HCT116 (cell line): ENCODE results near the gene SLC6A7. TPM values are rescaled to one million over a fixed set of nuclear protein-coding genes. Genes with fewer than 3 reads are reported as not detected.

ENCODE experiments used
- ATAC-seq: fragments of 200-7000 bp; cut with Tn5 transposase; 2 replicates; pipeline ENCODE4 v1.9.1; 2020; ENCODE audit warnings: mild to moderate bottlenecking, moderate library complexity
- Bru-seq: library from RNA; stranded (reverse); fragments of 400-500 nt; gene quantifications from one replicate; lab custom pipeline; 2021; lab: Mats Ljungman, UMichigan
- BruChase-seq, 2 experiments: library from RNA; stranded (reverse); fragments of 400-500 nt; gene quantifications; one replicate each; lab custom pipeline; 2021; lab: Mats Ljungman, UMichigan
- BruUV-seq: library from RNA; stranded (reverse); fragments of 400-500 nt; replicated peaks from 2 replicates; lab custom pipeline; 2021; lab: Mats Ljungman, UMichigan
- CTCF ChIA-PET: fragments of 300-600 bp; sonication (Branson Sonifier 250); formaldehyde crosslinking; loops from one replicate; lab custom pipeline; 2021; ENCODE audit warnings: antibody characterized with exemption; lab: Charles Lee
- POLR2A ChIA-PET: fragments of 300-600, 350-600 bp; sonication (Branson Sonifier 250); formaldehyde crosslinking; loops from one replicate; lab custom pipeline; 2021; ENCODE audit warnings: antibody characterized with exemption; lab: Charles Lee
- RAD21 ChIA-PET, 2 experiments: fragments of 300-600 bp; sonication (Branson Sonifier 250); formaldehyde crosslinking; loops; one replicate each; lab custom pipeline; 2023; ENCODE audit warnings: low total read pairs in 2 of 2; ENCODE audit not compliant: uncharacterized antibody in 2 of 2, unreplicated experiment in 2 of 2, low non-redundant PET in 1 of 2; lab: Charles Lee
- DNase-seq: peaks from one replicate; pipeline ENCODE4 v3.0.0-alpha.2; 2010; ENCODE audit warnings: low read depth, low spot score
- H2AFZ ChIP-seq: fragments of 200-600 bp; shearing (Covaris generic), sonication (generic); 2 replicates; pipeline ENCODE4 v1.6.1; 2017; ENCODE audit warnings: low read depth, mixed run types, mixed read lengths, antibody characterized with exemption, low read length; ENCODE audit not compliant: poor library complexity, severe bottlenecking
- H3K27ac ChIP-seq: 2 replicates; pipeline ENCODE4 v1.5.1; 2012; ENCODE audit warnings: low read depth, low read length
- H3K27me3 ChIP-seq: fragments of 200-600 bp; sonication (generic); 2 replicates; pipeline ENCODE4 v1.6.1; 2016; ENCODE audit warnings: mixed run types, low read length, mixed read lengths; ENCODE audit not compliant: insufficient read depth
- H3K36me3 ChIP-seq, 2 experiments: fragments of 200-500 bp in 1 of 2; fragments of 200-600 bp in 1 of 2; sonication (Bioruptor generic) in 1 of 2; sonication (generic) in 1 of 2; 2 replicates each; pipeline versions ENCODE4 v1.5.1 to v1.6.1; 2014 to 2016; ENCODE audit warnings: low read length in 2 of 2, inconsistent platforms in 1 of 2, mixed read lengths in 1 of 2, mixed run types in 1 of 2; ENCODE audit not compliant: insufficient read depth in 2 of 2, control insufficient read depth in 1 of 2
- H3K4me1 ChIP-seq, 2 experiments: fragments of 200-600 bp in 1 of 2; sonication (generic) in 1 of 2; 2 replicates each; pipeline versions ENCODE4 v1.5.1 to v1.6.1; 2012 to 2017; ENCODE audit warnings: low read length in 2 of 2, inconsistent platforms in 1 of 2, mild to moderate bottlenecking in 1 of 2, mixed read lengths in 1 of 2, mixed run types in 1 of 2, moderate library complexity in 1 of 2; ENCODE audit not compliant: insufficient read depth in 2 of 2, control insufficient read depth in 1 of 2
- H3K4me2 ChIP-seq: fragments of 200-600 bp; sonication (generic); 2 replicates; pipeline ENCODE4 v1.6.1; 2017; ENCODE audit warnings: mixed run types, low read length, mixed read lengths
- H3K4me3 ChIP-seq, 2 experiments: fragments of 200-600 bp in 1 of 2; sonication (generic) in 1 of 2; replicated peaks in 1 of 2; 2 replicates each; pipeline ENCODE4 v1.5.1; 2011 to 2016; ENCODE audit warnings: low read length in 2 of 2, control low read depth in 1 of 2, low read depth in 1 of 2, mild to moderate bottlenecking in 1 of 2, mixed read lengths in 1 of 2, mixed run types in 1 of 2
- H3K79me2 ChIP-seq: fragments of 200-600 bp; sonication (generic); 2 replicates; pipeline ENCODE4 v1.6.1; 2017; ENCODE audit warnings: mild to moderate bottlenecking, mixed run types, low read length, moderate library complexity, mixed read lengths; ENCODE audit not compliant: insufficient read depth
- H3K9ac ChIP-seq: fragments of 200-600 bp; sonication (generic); 2 replicates; pipeline ENCODE4 v1.6.1; 2016; ENCODE audit warnings: low read length, mixed read lengths
- H3K9me2 ChIP-seq: fragments of 200-600 bp; sonication (generic), shearing (Covaris generic); 2 replicates; pipeline ENCODE4 v1.6.1; 2017; ENCODE audit warnings: mixed run types, mild to moderate bottlenecking, moderate library complexity; ENCODE audit not compliant: insufficient read depth
- H3K9me3 ChIP-seq, 2 experiments: fragments of 200-500 bp in 1 of 2; fragments of 200-600 bp in 1 of 2; sonication (Bioruptor generic) in 1 of 2; sonication (generic) in 1 of 2; 2 replicates each; pipeline ENCODE4 v1.6.1; 2014 to 2017; ENCODE audit warnings: low read length in 2 of 2, mixed read lengths in 2 of 2, inconsistent platforms in 1 of 2, low read depth in 1 of 2, mild to moderate bottlenecking in 1 of 2, mixed run types in 1 of 2, moderate library complexity in 1 of 2; ENCODE audit not compliant: control insufficient read depth in 1 of 2, insufficient read depth in 1 of 2
- H4K20me1 ChIP-seq: fragments of 200-600 bp; sonication (generic), shearing (Covaris generic); 2 replicates; pipeline ENCODE4 v1.6.1; 2017; ENCODE audit warnings: mixed run types, mild to moderate bottlenecking, moderate library complexity; ENCODE audit not compliant: insufficient read depth
- CEBPB ChIP-seq: IDR thresholded peaks from 2 replicates; pipeline ENCODE4 v1.6.1; 2012; ENCODE audit warnings: low read depth
- EGR1 ChIP-seq: IDR thresholded peaks from 2 replicates; pipeline ENCODE4 v1.6.1; 2012; ENCODE audit warnings: low read depth
- ELF1 ChIP-seq: IDR thresholded peaks from 2 replicates; pipeline ENCODE4 v1.6.1; 2012; ENCODE audit warnings: low read depth, borderline replicate concordance
- EZH2phosphoT487 ChIP-seq: fragments of 200-600 bp; IDR thresholded peaks from 2 replicates; pipeline ENCODE4 v1.6.1; 2018; ENCODE audit warnings: antibody characterized with exemption, borderline replicate concordance
- FOSL1 ChIP-seq: IDR thresholded peaks from 2 replicates; pipeline ENCODE4 v1.6.1; 2012; ENCODE audit warnings: low read depth
- SIN3A ChIP-seq: IDR thresholded peaks from 2 replicates; pipeline ENCODE4 v1.6.1; 2012; ENCODE audit warnings: low read depth
- SP1 ChIP-seq: IDR thresholded peaks from 2 replicates; pipeline ENCODE4 v1.6.1; 2012; ENCODE audit warnings: low read depth
- SRF ChIP-seq: IDR thresholded peaks from 2 replicates; pipeline ENCODE4 v1.6.1; 2012; ENCODE audit warnings: low read depth
- YY1 ChIP-seq: IDR thresholded peaks from 2 replicates; pipeline ENCODE4 v1.6.1; 2011; ENCODE audit warnings: low read length, low read depth, moderate library complexity, mild to moderate bottlenecking; ENCODE audit not compliant: insufficient replicate concordance; ENCODE audit errors: extremely low read depth
- ZNF274 ChIP-seq: fragments of 200-500 bp; sonication (Bioruptor generic); IDR thresholded peaks from 2 replicates; pipeline ENCODE4 v1.6.1; 2014; ENCODE audit warnings: mild to moderate bottlenecking, low read depth, low read length, inconsistent platforms
- intact Hi-C: fragments of 100-400 bp; cut with micrococcal nuclease; formaldehyde crosslinking; loops from 2 replicates; pipeline ENCODE4 v1.10.0; 2022
- long read RNA-seq: library from polyadenylated mRNA; unstranded; transcript quantifications from one replicate; pipeline ENCODE4 v2.0.0, GENCODE V29; 2021; ENCODE audit not compliant: unreplicated experiment
- polyA plus RNA-seq: library from polyadenylated mRNA; unstranded; fragments of >200 nt; gene quantifications from 2 replicates; pipeline ENCODE4 v1.2.1, GENCODE V29; 2012; ENCODE audit warnings: missing spikeins
- total RNA-seq: library from RNA; stranded (reverse); gene quantifications from one replicate; pipeline ENCODE4 v1.2.1, GENCODE V29; 2021; ENCODE audit not compliant: unreplicated experiment

SLC6A7 gene
- total RNA-seq (not detected), Bru-seq, nascent RNA (not detected), BruChase-seq, experiment 1, labeled RNA remaining after a 6-hour chase (percentile 3 among the genes with signal in this experiment), BruChase-seq, experiment 2, labeled RNA remaining after a 2-hour chase (not detected)
- not detected in 2 replicates for polyA plus RNA-seq
- long read RNA-seq: 0 reads

GRCh38 chr5:150189728-150190502 lies at the start of gene SLC6A7:
SLC6A7 (plus strand) TSS chr5:150190062; CDS start chr5:150190328, 266 bp downstream.
- H3K27me3 ChIP-seq: no peaks in the 10 kb centered on the region; the same call in 1 of the 2 replicates
- TF ChIP-seq YY1: no peak
- TF ChIP-seq SP1: no peak
- no peak for TF ChIP-seq SRF
- TF ChIP-seq ZNF274: no peak
- H3K27ac ChIP-seq: no peak within 1 kb of the TSS
- DNase-seq: no peak
- no TSS peak for BruUV-seq
- H3K4me1 ChIP-seq: peaks cover 0 to 7% of the 10 kb centered on the region in 2 experiments; a peak in 1 of 4 replicates
- no peaks in the 10 kb centered on the region for H3K79me2 ChIP-seq
- no peak within 1 kb of the TSS for H3K4me2 ChIP-seq
- H4K20me1 ChIP-seq: no peaks in the 10 kb centered on the region
- no peaks in the 10 kb centered on the region for H3K36me3 ChIP-seq
- intact Hi-C loops: no loop called here
- ChIA-PET CTCF (no interaction called here), POLR2A (no interaction called here), RAD21 (no interaction called here)
- ATAC-seq: no peak
- H3K9me2 ChIP-seq: no peaks in the 10 kb centered on the region
- H3K4me3 ChIP-seq: no peak within 1 kb of the TSS
- H2AFZ ChIP-seq: no peak within 1 kb of the TSS
- H3K9me3 ChIP-seq: no peaks in the 10 kb centered on the region
- H3K9ac ChIP-seq: no peak within 1 kb of the TSS

- Histone ChIP-seq H3K4me2 (no peak overlapping the region), H3K9ac (no peak overlapping the region), H3K36me3 (no peaks in the 10 kb centered on the region), H3K27ac (no peak overlapping the region), H3K9me3 (no peaks in the 10 kb centered on the region), H4K20me1 (no peaks in the 10 kb centered on the region), H3K79me2 (no peaks in the 10 kb centered on the region)
- no peak for DNase-seq
- POLR2A ChIA-PET: no interaction called here
- ATAC-seq: no peak
- TF ChIP-seq EZH2phosphoT487: no peak
- TF ChIP-seq FOSL1: no peak
- no peak for TF ChIP-seq CEBPB
- no peak for TF ChIP-seq ELF1
- TF ChIP-seq SIN3A: no peak
- no peak for TF ChIP-seq EGR1
- TF ChIP-seq, all 23 proteins: peak for 0
- BruUV-seq: no TSS peak
- Histone ChIP-seq H3K27me3 (no peaks in the 10 kb centered on the region), H2AFZ (no peak overlapping the region), H3K4me1 (peaks cover 0 to 21% of the 10 kb centered on the region in 2 experiments; a peak in 2 of 4 replicates), H3K9me2 (no peaks in the 10 kb centered on the region), H3K4me3 (no peak overlapping the region)
- intact Hi-C loops: no loop called here
- RAD21 ChIA-PET: no interaction called here
- CTCF ChIA-PET: no interaction called here
These were observed 49.0 kb upstream of the SLC6A7 start for GRCh38 chr5:150140830-150141229.
